Activated CD8-positive, alpha-beta T cell treated with anti-CD3 and anti-CD28 coated beads for 36 hours (primary cell): Measurements from ENCODE around the gene CRYBG3. TPM values are rescaled to one million over a fixed set of nuclear protein-coding genes. Genes with fewer than 3 reads are reported as not detected.

Source experiments
- ATAC-seq: fragments of 200-7000 bp; cut with Tn5 transposase; one replicate; pipeline ENCODE4 v1.10.0; 2021; ENCODE audit warnings: mild to moderate bottlenecking, moderate library complexity
- CTCF ChIA-PET: fragments of 350-600 bp; sonication (Branson Sonifier 250); formaldehyde crosslinking; loops from one replicate; lab custom pipeline; 2021; ENCODE audit warnings: antibody characterized with exemption; lab: Charles Lee
- POLR2A ChIA-PET: fragments of 350-600 bp; sonication (Branson Sonifier 250); formaldehyde crosslinking; loops from one replicate; lab custom pipeline; 2021; ENCODE audit warnings: antibody characterized with exemption; lab: Charles Lee
- DNase-seq: peaks from one replicate; pipeline ENCODE4 v3.0.0-alpha.2; 2020
- H3K27ac Mint-ChIP-seq: one replicate; pipeline ENCODE4 v1.8.0; 2021; ENCODE audit warnings: mild to moderate bottlenecking, mixed read lengths
- H3K27me3 Mint-ChIP-seq: one replicate; pipeline ENCODE4 v1.8.0; 2021; ENCODE audit warnings: mixed read lengths
- H3K36me3 Mint-ChIP-seq: one replicate; pipeline ENCODE4 v1.8.0; 2021; ENCODE audit warnings: low read depth, mixed read lengths
- H3K4me1 Mint-ChIP-seq: one replicate; pipeline ENCODE4 v1.8.0; 2021; ENCODE audit warnings: low read depth, mixed read lengths
- H3K4me3 Mint-ChIP-seq: one replicate; pipeline ENCODE4 v1.8.0; 2021; ENCODE audit warnings: mild to moderate bottlenecking, moderate library complexity, mixed read lengths
- H3K9me3 Mint-ChIP-seq: one replicate; pipeline ENCODE4 v1.8.0; 2021; ENCODE audit warnings: mixed read lengths
- CTCF ChIP-seq: fragments of 200-600 bp; IDR thresholded peaks from one replicate; pipeline ENCODE4 v1.8.0; 2022; ENCODE audit warnings: antibody characterized with exemption, mild to moderate bottlenecking
- intact Hi-C: fragments of 100-400 bp; cut with micrococcal nuclease; formaldehyde crosslinking; loops from one replicate; pipeline ENCODE4 v1.10.0; 2022
- total RNA-seq, 2 experiments: library from RNA; stranded (reverse); gene quantifications; one replicate each; pipeline ENCODE4 v1.2.3, GENCODE V29; 2021

The CRYBG3 gene
- 1 to 10 TPM; 4.3 to 4.9 TPM for total RNA-seq

GRCh38 chr3:97821774-97822358 lies at the start of gene CRYBG3:
CRYBG3 (plus strand) TSS chr3:97822011; CDS start chr3:97822207, 196 bp downstream.
- H3K9me3 Mint-ChIP-seq: no peaks in the 10 kb centered on the region
- H3K4me3 Mint-ChIP-seq: peak within 1 kb of the TSS; percentile 91
- no peak for TF ChIP-seq CTCF
- H3K27me3 Mint-ChIP-seq: peaks cover 21% of the 10 kb centered on the region
- peak; percentile 83 for DNase-seq
- CTCF ChIA-PET: interaction anchor here (0.9 to 2.7 kb wide), 12 partner anchors 18 to 217 kb away, joined by 3 to 20 read pairs (median 4); partner anchors contain the start of gene RIOX2
- peaks cover 17% of the 10 kb centered on the region for H3K4me1 Mint-ChIP-seq
- H3K36me3 Mint-ChIP-seq: no peaks in the 10 kb centered on the region
- intact Hi-C loops: loop anchor here (5.0 kb wide), 1 partner anchor 50 kb away; no protein-coding TSS in a partner anchor
- POLR2A ChIA-PET: interaction anchor here (0.8 to 2.0 kb wide), 8 partner anchors 11 to 156 kb away, joined by 3 to 6 read pairs (median 4); no protein-coding TSS in a partner anchor
- peak; percentile 99 for ATAC-seq
- peak within 1 kb of the TSS; percentile 78 for H3K27ac Mint-ChIP-seq

- peaks cover 23% of the 10 kb centered on the region for H3K36me3 Mint-ChIP-seq
- ChIA-PET CTCF (no interaction called here), POLR2A (no interaction called here)
- H3K4me3 Mint-ChIP-seq: no peak overlapping the region
- no peak for TF ChIP-seq CTCF
- intact Hi-C loops: no loop called here
- H3K4me1 Mint-ChIP-seq: no peaks in the 10 kb centered on the region
- H3K27me3 Mint-ChIP-seq: no peaks in the 10 kb centered on the region
- no peak overlapping the region for H3K27ac Mint-ChIP-seq
- H3K9me3 Mint-ChIP-seq: peaks cover 4% of the 10 kb centered on the region
- DNase-seq (no peak), ATAC-seq (no peak)
These were observed 48.9 kb upstream of the CRYBG3 start for GRCh38 chr3:97772926-97773325.

- CTCF ChIA-PET: no interaction called here
These were observed 43.7 kb upstream of the CRYBG3 start for GRCh38 chr3:97778152-97778551.

GRCh38 chr3:97793420-97794019 lies 28.3 kb upstream of the CRYBG3 start:
- ATAC-seq (peak; percentile 39), DNase-seq (peak; percentile 2)
- H3K27me3 Mint-ChIP-seq: no peaks in the 10 kb centered on the region
- POLR2A ChIA-PET: interaction anchor here (0.6 kb wide), 1 partner anchor 708 kb away, joined by 3 read pairs; no protein-coding TSS in a partner anchor
- intact Hi-C loops: loop anchor here (1.0 kb wide), 1 partner anchor 230 kb away; no protein-coding TSS in a partner anchor
- CTCF ChIA-PET: interaction anchor here (0.7 to 4.8 kb wide), 7 partner anchors 11 to 229 kb away, joined by 3 to 85 read pairs (median 5); partner anchors contain the start of gene CRYBG3
- no peaks in the 10 kb centered on the region for H3K36me3 Mint-ChIP-seq
- H3K4me1 Mint-ChIP-seq: no peaks in the 10 kb centered on the region
- H3K9me3 Mint-ChIP-seq: no peaks in the 10 kb centered on the region
- H3K4me3 Mint-ChIP-seq: no peak overlapping the region
- TF ChIP-seq CTCF: peak; percentile 86
- no peak overlapping the region for H3K27ac Mint-ChIP-seq

More at GRCh38 chr3:97778152-97778551, 43.7 kb upstream of the CRYBG3 start:
- Mint-ChIP-seq H3K9me3 (no peaks in the 10 kb centered on the region), H3K27ac (no peak overlapping the region), H3K27me3 (no peaks in the 10 kb centered on the region), H3K4me1 (no peaks in the 10 kb centered on the region), H3K36me3 (peaks cover 4% of the 10 kb centered on the region), H3K4me3 (no peak overlapping the region)
- ATAC-seq (no peak), DNase-seq (no peak)
- POLR2A ChIA-PET: no interaction called here
- TF ChIP-seq CTCF: no peak
- intact Hi-C loops: loop anchor here (5.0 kb wide), 1 partner anchor 244 kb away; no protein-coding TSS in a partner anchor

GRCh38 chr3:97795951-97796350 lies 25.9 kb upstream of the CRYBG3 start:
- DNase-seq: no peak
- no peak overlapping the region for H3K4me3 Mint-ChIP-seq
- intact Hi-C loops: no loop called here
- ChIA-PET CTCF (interaction anchor here (1.2 to 4.8 kb wide), 3 partner anchors 77 to 226 kb away, joined by 3 to 85 read pairs (median 4); no protein-coding TSS in a partner anchor), POLR2A (no interaction called here)
- no peak for TF ChIP-seq CTCF
- H3K27me3 Mint-ChIP-seq: no peaks in the 10 kb centered on the region
- ATAC-seq: no peak
- H3K36me3 Mint-ChIP-seq: no peaks in the 10 kb centered on the region
- H3K9me3 Mint-ChIP-seq: no peaks in the 10 kb centered on the region
- H3K4me1 Mint-ChIP-seq: no peaks in the 10 kb centered on the region
- no peak overlapping the region for H3K27ac Mint-ChIP-seq
